Measurements from ENCODE around the gene TINCR.

The TINCR gene

GRCh38 chr19:5588906-5589676, 21.3 kb upstream of the TINCR start:
- DNase-seq (ENCODE audit: low read depth): no peak

- no peak for DNase-seq (ENCODE audit: low read depth)
Observed at GRCh38 chr19:5588441-5588840, 20.7 kb upstream of the TINCR start.

GRCh38 chr19:5587661-5588060, 19.9 kb upstream of the TINCR start:
- no peak for DNase-seq (ENCODE audit: low read depth)

GRCh38 chr19:5587071-5587455, 19.3 kb upstream of the TINCR start:
- no peak for DNase-seq (ENCODE audit: low read depth)

- no peak for DNase-seq (ENCODE audit: low read depth)
Observed at GRCh38 chr19:5586300-5587070, 18.7 kb upstream of the TINCR start.

GRCh38 chr19:5585461-5586299, 17.9 kb upstream of the TINCR start:
- DNase-seq (ENCODE audit: low read depth): no peak

GRCh38 chr19:5580161-5580571, 12.4 kb upstream of the TINCR start:
- no peak for DNase-seq (ENCODE audit: low read depth)

GRCh38 chr19:5579697-5580096, 11.9 kb upstream of the TINCR start:
- DNase-seq (ENCODE audit: low read depth): no peak

GRCh38 chr19:5579286-5579685, 11.5 kb upstream of the TINCR start:
- no peak for DNase-seq (ENCODE audit: low read depth)

- no peak for DNase-seq (ENCODE audit: low read depth)
Observed at GRCh38 chr19:5578097-5578846, 10.5 kb upstream of the TINCR start.

- DNase-seq (ENCODE audit: low read depth): no peak
Observed at GRCh38 chr19:5575590-5575989, 7.8 kb upstream of the TINCR start.

GRCh38 chr19:5572556-5573286, 5.0 kb upstream of the TINCR start:
- no peak for DNase-seq (ENCODE audit: low read depth)

GRCh38 chr19:5571777-5572176, 4.0 kb upstream of the TINCR start:
- no peak for DNase-seq (ENCODE audit: low read depth)

- no peak for DNase-seq (ENCODE audit: low read depth)
Observed at GRCh38 chr19:5567970-5568407, 236 bp upstream of the TINCR start.

GRCh38 chr19:5564930-5565329, 2.8 kb downstream of the TINCR start:
- DNase-seq (ENCODE audit: low read depth): no peak

GRCh38 chr19:5563935-5564612, 3.7 kb downstream of the TINCR start:
- no peak for DNase-seq (ENCODE audit: low read depth)

- no peak for DNase-seq (ENCODE audit: low read depth)
Observed at GRCh38 chr19:5563008-5563431, 4.7 kb downstream of the TINCR start.

GRCh38 chr19:5562280-5562679, 5.5 kb downstream of the TINCR start:
- DNase-seq (ENCODE audit: low read depth): no peak

GRCh38 chr19:5561559-5561958, 6.2 kb downstream of the TINCR start:
- DNase-seq (ENCODE audit: low read depth): no peak

GRCh38 chr19:5560156-5560555, 7.6 kb downstream of the TINCR start:
- no peak for DNase-seq (ENCODE audit: low read depth)

- no peak for DNase-seq (ENCODE audit: low read depth)
Observed at GRCh38 chr19:5559804-5560133, 8.0 kb downstream of the TINCR start.

All from GM04503 (cell line).